Adrenal gland (tissue), 12 donors: ENCODE measurements around the gene SLC7A6. TPM values are rescaled to one million over a fixed set of nuclear protein-coding genes. Genes with fewer than 3 reads are reported as not detected.

Experiments
- DNase-seq, 7 donors: peaks; one replicate each; pipeline ENCODE4 v3.0.0-alpha.2; 2019 to 2020
- H3K27ac ChIP-seq, 5 donors: fragments of 200-600 bp; sonication (generic) in 4 of 5; 1 replicate in 3 of 5; 2 replicates in 2 of 5; pipeline versions ENCODE4 v1.5.1 to v1.8.0; 2016 to 2020; ENCODE audit warnings: mild to moderate bottlenecking in 1 of 5
- H3K27me3 ChIP-seq: fragments of 200-600 bp; 2 replicates; pipeline ENCODE4 v1.8.0; 2021
- H3K36me3 ChIP-seq, 2 donors: fragments of 200-600 bp; replicated peaks in 1 of 2; 1 replicate in 1 of 2; 2 replicates in 1 of 2; pipeline versions ENCODE4 v1.5.1 to v1.8.0; 2018 to 2022
- H3K4me1 ChIP-seq, 2 donors: fragments of 200-600 bp; replicated peaks in 1 of 2; 1 replicate in 1 of 2; 2 replicates in 1 of 2; pipeline versions ENCODE4 v1.5.1 to v1.8.0; 2018 to 2021
- H3K4me3 ChIP-seq, 4 donors: fragments of 200-600 bp; sonication (generic) in 3 of 4; one replicate each; pipeline ENCODE4 v1.5.1; 2016 to 2018
- H3K9me3 ChIP-seq, 3 donors: fragments of 200-600 bp; sonication (generic) in 1 of 3; replicated peaks in 1 of 3; 1 replicate in 2 of 3; 2 replicates in 1 of 3; pipeline versions ENCODE4 v1.5.1 to v1.8.0; 2016 to 2021
- POLR2A ChIP-seq, 2 donors: fragments of 450-650 bp; IDR thresholded peaks; one replicate each; pipeline ENCODE4 v1.6.1; 2017; ENCODE audit warnings: antibody characterized with exemption in 2 of 2, mild to moderate bottlenecking in 2 of 2, moderate library complexity in 1 of 2
- WGBS, 4 donors: extraction: QIAGEN DNeasy Blood & Tissue Kit in 2 of 4; methylation state at CpG; one replicate each; pipeline versions ENCODE4 v1.1.5 to v1.1.7; 2013 to 2017; 5-methylcytosine and 5-hydroxymethylcytosine counted together
- intact Hi-C, 2 donors: fragments of 100-400 bp; cut with DNase I; formaldehyde crosslinking; loops; one replicate each; pipeline versions ENCODE4 v1.14.1 to v1.15.0; 2022 to 2023
- polyA plus RNA-seq, 3 donors: library from polyadenylated mRNA; stranded (reverse); fragments of 200-250 nt in 2 of 3; fragments of 350-450 nt in 1 of 3; fragmentation: Illumina TruSeq in 1 of 3; extraction: RNeasy Lipid Tissue Mini Kit (QIAGEN cat#74804) in 1 of 3; gene quantifications; one replicate each; pipeline ENCODE4 v1.2.3, GENCODE V29; 2013 to 2014
- total RNA-seq, 9 donors: library from RNA; depleted of rRNA in 4 of 9; stranded (reverse); fragments of >200 nt in 4 of 9; fragments of 120-200 nt in 1 of 9; fragmentation: NEBNext Ultra II Directional in 1 of 9; extraction: Animal tissue kit (Norgen Biotek cat#: 25700) in 1 of 9; gene quantifications; one replicate each; pipeline versions ENCODE4 v1.1.0 to v1.2.4, GENCODE V29; 2013 to 2023
- TF ChIP-seq, protein P1 (sequence below), 6 experiments: fragments of 450-650 bp in 4 of 6; fragments of 200-600 bp in 2 of 6; sonication (generic) in 1 of 6; IDR thresholded peaks; 1 replicate in 5 of 6; 2 replicates in 1 of 6; pipeline versions ENCODE4 v1.5.1 to v1.8.0; 2016 to 2021; ENCODE audit warnings: antibody characterized with exemption in 6 of 6, mild to moderate bottlenecking in 2 of 6, moderate library complexity in 1 of 6
- donor health status: healthy with polysubstance abuse.
- donor health status: Bipolar disorder and iron deficiency.
- donor health status: DM: yes; HTN: yes; CAD: no.
- donor health status: DM: no; HTN: no; CAD: no.
- donor health status: DM: no; HTN: no; CAD: no.
- donor health status: DM: yes; HTN: yes; CAD: no.

SLC7A6 gene
- total and polyA plus RNA-seq, 12 donors, result 2.0 to 54.7 (median 22.0) TPM

GRCh38 chr16:68226116-68226515 lies 38.2 kb upstream of the SLC7A6 start:
- no peak overlapping the region for H3K4me3 ChIP-seq
- 74 to 87% (median 82%) methylated on average over 4 of the region's 4 CpGs for WGBS, 4 donors
- no peak for DNase-seq
- H3K36me3 ChIP-seq, result peaks cover 0 to 7% of the 10 kb centered on the region in 2 donors
- intact Hi-C loops, result loop anchor here in 1 of 2 donors (10.0 kb wide), 1 partner anchor 241 kb away; the partner anchor contains the start of gene DPEP3
- no peak overlapping the region for H3K27ac ChIP-seq
- H3K9me3 ChIP-seq, result no peaks in the 10 kb centered on the region
- H3K27me3 ChIP-seq, result no peaks in the 10 kb centered on the region
- peaks cover 7 to 9% of the 10 kb centered on the region in 2 donors for H3K4me1 ChIP-seq
- TF ChIP-seq POLR2A (IDR thresholded peaks at IDR 0.05), result no peak
- TF ChIP-seq, protein P1, sequence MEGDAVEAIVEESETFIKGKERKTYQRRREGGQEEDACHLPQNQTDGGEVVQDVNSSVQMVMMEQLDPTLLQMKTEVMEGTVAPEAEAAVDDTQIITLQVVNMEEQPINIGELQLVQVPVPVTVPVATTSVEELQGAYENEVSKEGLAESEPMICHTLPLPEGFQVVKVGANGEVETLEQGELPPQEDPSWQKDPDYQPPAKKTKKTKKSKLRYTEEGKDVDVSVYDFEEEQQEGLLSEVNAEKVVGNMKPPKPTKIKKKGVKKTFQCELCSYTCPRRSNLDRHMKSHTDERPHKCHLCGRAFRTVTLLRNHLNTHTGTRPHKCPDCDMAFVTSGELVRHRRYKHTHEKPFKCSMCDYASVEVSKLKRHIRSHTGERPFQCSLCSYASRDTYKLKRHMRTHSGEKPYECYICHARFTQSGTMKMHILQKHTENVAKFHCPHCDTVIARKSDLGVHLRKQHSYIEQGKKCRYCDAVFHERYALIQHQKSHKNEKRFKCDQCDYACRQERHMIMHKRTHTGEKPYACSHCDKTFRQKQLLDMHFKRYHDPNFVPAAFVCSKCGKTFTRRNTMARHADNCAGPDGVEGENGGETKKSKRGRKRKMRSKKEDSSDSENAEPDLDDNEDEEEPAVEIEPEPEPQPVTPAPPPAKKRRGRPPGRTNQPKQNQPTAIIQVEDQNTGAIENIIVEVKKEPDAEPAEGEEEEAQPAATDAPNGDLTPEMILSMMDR (IDR thresholded peaks at IDR 0.05), result no peak

DNA sequence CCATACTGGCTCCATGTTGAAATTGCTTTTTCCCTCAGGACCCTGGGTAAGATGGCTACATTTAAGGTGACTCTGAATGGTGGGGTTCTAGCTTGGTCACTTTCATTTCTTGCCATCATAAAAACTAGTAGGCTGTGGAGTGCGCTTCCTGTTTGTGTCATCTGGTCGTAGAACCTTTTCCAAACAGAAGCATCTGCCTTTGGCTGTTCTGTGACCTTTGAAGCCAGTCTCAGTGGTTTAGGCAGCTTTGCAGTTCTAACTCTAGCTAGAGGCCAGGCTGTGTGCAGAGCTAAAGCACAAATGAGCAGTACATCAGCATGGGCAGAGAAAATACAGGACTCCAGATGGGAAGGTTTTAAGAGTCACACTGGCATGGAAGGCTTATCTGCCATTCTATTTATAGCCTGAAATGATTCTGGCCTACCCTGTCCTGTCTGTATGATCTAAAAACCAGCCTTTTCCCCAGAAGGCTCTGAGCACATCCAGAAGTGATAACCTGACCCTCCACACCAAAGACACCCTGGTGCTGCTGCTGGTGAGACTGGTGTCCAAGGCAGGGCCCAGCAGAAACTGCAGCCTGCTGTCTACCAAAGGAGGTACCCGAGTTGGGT lies 37.0 kb upstream of the SLC7A6 start:
- DNase-seq, result no peak
- Histone ChIP-seq H3K36me3 (peaks cover 0 to 7% of the 10 kb centered on the region in 2 donors), H3K9me3 (no peaks in the 10 kb centered on the region), H3K4me3 (no peak overlapping the region), H3K27me3 (no peaks in the 10 kb centered on the region), H3K4me1 (peaks cover 7 to 9% of the 10 kb centered on the region in 2 donors), H3K27ac (peak overlapping the region in 1 of 5 donors; percentile 6)
- 63 to 77% (median 71%) methylated on average over 3 of the region's 3 CpGs for WGBS, 4 donors
- TF ChIP-seq, protein P1 (IDR thresholded peaks at IDR 0.05), result no peak
- TF ChIP-seq POLR2A (IDR thresholded peaks at IDR 0.05), result no peak
- intact Hi-C loops, result loop anchor here in 1 of 2 donors (10.0 kb wide), 1 partner anchor 242 kb away; the partner anchor contains the start of gene DPEP3

- WGBS, 4 donors, result 74 to 90% (median 80%) methylated on average over 2 of the region's 2 CpGs
- intact Hi-C loops, result loop anchor here in 1 of 2 donors (10.0 kb wide), 1 partner anchor 243 kb away; the partner anchor contains the start of gene DPEP3
- TF ChIP-seq, protein P1 (IDR thresholded peaks at IDR 0.05), result peak in 1 of 6 experiments; percentile 5
- TF ChIP-seq POLR2A (IDR thresholded peaks at IDR 0.05), result no peak
- DNase-seq, result peak in 1 of 7 donors; percentile 58
- H3K9me3 ChIP-seq, result no peaks in the 10 kb centered on the region
- peaks cover 7 to 9% of the 10 kb centered on the region in 2 donors for H3K4me1 ChIP-seq
- H3K4me3 ChIP-seq, result no peak overlapping the region
- no peak overlapping the region for H3K27ac ChIP-seq
- no peaks in the 10 kb centered on the region for H3K27me3 ChIP-seq
- H3K36me3 ChIP-seq, result peaks cover 0 to 7% of the 10 kb centered on the region in 2 donors
These were observed 36.3 kb upstream of the SLC7A6 start for GRCh38 chr16:68227850-68228553.

GRCh38 chr16:68228652-68229051 lies 35.7 kb upstream of the SLC7A6 start:
- Histone ChIP-seq H3K36me3 (peaks cover 0 to 7% of the 10 kb centered on the region in 2 donors), H3K27ac (no peak overlapping the region), H3K4me3 (no peak overlapping the region), H3K4me1 (peaks cover 7 to 9% of the 10 kb centered on the region in 2 donors), H3K27me3 (no peaks in the 10 kb centered on the region), H3K9me3 (no peaks in the 10 kb centered on the region)
- no peak for DNase-seq
- intact Hi-C loops, result loop anchor here in 1 of 2 donors (10.0 kb wide), 1 partner anchor 244 kb away; the partner anchor contains the start of gene DPEP3
- no peak for TF ChIP-seq POLR2A (IDR thresholded peaks at IDR 0.05)
- TF ChIP-seq, protein P1 (IDR thresholded peaks at IDR 0.05), result no peak
- 89 to 96% (median 92%) methylated on average over 3 of the region's 3 CpGs for WGBS, 4 donors
